ENCODE results near the gene GABRD.

DNA sequence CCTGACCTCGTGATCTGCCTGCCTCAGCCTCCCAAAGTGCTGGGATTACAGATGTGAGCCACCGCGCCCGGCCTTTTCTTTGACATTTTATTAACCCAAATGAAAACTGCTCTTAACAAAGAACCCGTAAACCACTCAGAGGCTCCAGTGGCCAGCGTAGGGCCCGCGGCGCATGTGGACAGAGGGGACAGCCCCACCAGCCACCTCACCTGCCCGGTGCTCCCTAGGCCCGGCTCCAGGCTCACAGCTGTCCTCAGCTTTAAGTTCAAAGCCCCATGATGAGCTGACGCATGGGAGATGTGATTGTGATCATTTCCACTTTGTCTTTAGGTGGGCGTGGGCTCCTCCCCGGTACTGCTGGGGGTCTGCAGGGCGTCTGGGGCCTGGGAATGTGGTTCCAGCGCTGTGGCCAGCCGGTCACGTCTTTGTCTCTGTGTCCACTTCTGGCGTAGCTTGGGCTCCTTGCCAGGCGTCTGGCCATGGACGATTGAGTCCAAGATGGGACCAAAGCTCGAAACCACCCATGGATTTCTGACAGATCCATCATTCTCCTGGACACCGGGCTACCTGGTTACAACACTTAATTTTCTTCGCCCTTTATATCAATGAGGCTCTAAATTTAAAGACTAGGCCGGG, 37.9 kb downstream of the GABRD start:
- TF ChIP-seq, protein P1, sequence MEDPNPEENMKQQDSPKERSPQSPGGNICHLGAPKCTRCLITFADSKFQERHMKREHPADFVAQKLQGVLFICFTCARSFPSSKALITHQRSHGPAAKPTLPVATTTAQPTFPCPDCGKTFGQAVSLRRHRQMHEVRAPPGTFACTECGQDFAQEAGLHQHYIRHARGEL (CRISPR knock-in tag; IDR thresholded peaks at IDR 0.05): no peak
- TF ChIP-seq, protein P2, sequence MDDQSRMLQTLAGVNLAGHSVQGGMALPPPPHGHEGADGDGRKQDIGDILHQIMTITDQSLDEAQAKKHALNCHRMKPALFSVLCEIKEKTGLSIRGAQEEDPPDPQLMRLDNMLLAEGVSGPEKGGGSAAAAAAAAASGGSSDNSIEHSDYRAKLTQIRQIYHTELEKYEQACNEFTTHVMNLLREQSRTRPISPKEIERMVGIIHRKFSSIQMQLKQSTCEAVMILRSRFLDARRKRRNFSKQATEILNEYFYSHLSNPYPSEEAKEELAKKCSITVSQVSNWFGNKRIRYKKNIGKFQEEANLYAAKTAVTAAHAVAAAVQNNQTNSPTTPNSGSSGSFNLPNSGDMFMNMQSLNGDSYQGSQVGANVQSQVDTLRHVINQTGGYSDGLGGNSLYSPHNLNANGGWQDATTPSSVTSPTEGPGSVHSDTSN (CRISPR knock-in tag; IDR thresholded peaks at IDR 0.05; ENCODE audit: borderline replicate concordance): no peak
- no peak for TF ChIP-seq TEAD2 (CRISPR knock-in tag; IDR thresholded peaks at IDR 0.05)
- TF ChIP-seq ZNF558 (CRISPR knock-in tag; IDR thresholded peaks at IDR 0.05; ENCODE audit: borderline replicate concordance): no peak
- TF ChIP-seq ZNF557 (CRISPR knock-in tag; IDR thresholded peaks at IDR 0.05): no peak
- no peak for TF ChIP-seq EZH2 (conservative IDR thresholded peaks at IDR 0.05; ENCODE audit: low read depth, low read length)

Data from HepG2 (cell line).